ENCODE data around the gene SCEL.
A peak's percentile ranks its signal among the peaks of the same experiment; 100 is the strongest.

SCEL gene

GRCh38 chr13:77535448-77535847 is at the start of gene SCEL:
Gene SCEL (plus strand): TSS chr13:77535706. CDS start chr13:77555876, 20,170 bp downstream.
- no peak for TF ChIP-seq CTCF (IDR thresholded peaks at IDR 0.05; ENCODE audit: low read length, missing control alignments)
- H3K4me3 ChIP-seq (replicated peaks; ENCODE audit: low read depth, low read length), result no peak within 1 kb of the TSS
- no peak for DNase-seq (ENCODE audit: low read depth)

- no peak for TF ChIP-seq CTCF (IDR thresholded peaks at IDR 0.05; ENCODE audit: low read length, missing control alignments)
- DNase-seq (ENCODE audit: low read depth), result no peak
- H3K4me3 ChIP-seq (replicated peaks; ENCODE audit: low read depth, low read length), result no peak overlapping the region
Observed at GRCh38 chr13:77489566-77490337, 45.8 kb upstream of the SCEL start.

GRCh38 chr13:77492982-77493381 is 42.5 kb upstream of the SCEL start:
- DNase-seq (ENCODE audit: low read depth), result peak; percentile 54
- peak; percentile 68 for TF ChIP-seq CTCF (IDR thresholded peaks at IDR 0.05; ENCODE audit: low read length, missing control alignments)

GRCh38 chr13:77494226-77494625 is 41.3 kb upstream of the SCEL start:
- TF ChIP-seq CTCF (IDR thresholded peaks at IDR 0.05; ENCODE audit: low read length, missing control alignments), result no peak
- no peak for DNase-seq (ENCODE audit: low read depth)
- H3K4me3 ChIP-seq (replicated peaks; ENCODE audit: low read depth, low read length), result no peak overlapping the region

More at GRCh38 chr13:77492982-77493381, 42.5 kb upstream of the SCEL start:
- H3K4me3 ChIP-seq (replicated peaks; ENCODE audit: low read depth, low read length), result no peak overlapping the region

- no peak for TF ChIP-seq CTCF (IDR thresholded peaks at IDR 0.05; ENCODE audit: low read length, missing control alignments)
- no peak overlapping the region for H3K4me3 ChIP-seq (replicated peaks; ENCODE audit: low read depth, low read length)
- DNase-seq (ENCODE audit: low read depth), result no peak
Observed at GRCh38 chr13:77497350-77497749, 38.2 kb upstream of the SCEL start.

GRCh38 chr13:77497835-77498234 is 37.7 kb upstream of the SCEL start:
- TF ChIP-seq CTCF (IDR thresholded peaks at IDR 0.05; ENCODE audit: low read length, missing control alignments), result no peak
- DNase-seq (ENCODE audit: low read depth), result no peak
- H3K4me3 ChIP-seq (replicated peaks; ENCODE audit: low read depth, low read length), result no peak overlapping the region

Measured in fibroblast of pulmonary artery (primary cell).